Natural killer cell (primary cell): ENCODE measurements around the gene CDC123. TPM values are rescaled to one million over a fixed set of nuclear protein-coding genes. Genes with fewer than 3 reads are reported as not detected.
A peak's percentile ranks its signal among the peaks of the same experiment; 100 is the strongest.
"Not testable (repeated sequence)": the region's sequence is repeated elsewhere in the genome, so short reads cannot be mapped to it uniquely, and the experiment has no call there.

Source experiments
- ATAC-seq, 3 donors: fragments of 150-1000 bp in 2 of 3; fragments of 200-7000 bp in 1 of 3; cut with Tn5 transposase; 1 replicate in 1 of 3; 2 replicates in 2 of 3; pipeline ENCODE4 v1.10.0; 2021; ENCODE audit warnings: mild to moderate bottlenecking in 2 of 3, moderate library complexity in 2 of 3
- DNase-seq, 2 donors: peaks; one replicate each; pipeline versions ENCODE4 v3.0.0 to v3.0.0-alpha.2; 2013 to 2021; ENCODE audit warnings: mixed read lengths in 1 of 2
- H3K27ac ChIP-seq: one replicate; pipeline ENCODE4 v1.5.1; 2013; ENCODE audit warnings: mild to moderate bottlenecking, low read length
- H3K27me3 ChIP-seq: one replicate; pipeline ENCODE4 v1.6.1; 2013; ENCODE audit warnings: low read length; ENCODE audit not compliant: control insufficient read depth, insufficient read depth
- H3K36me3 ChIP-seq: one replicate; pipeline ENCODE4 v1.6.1; 2013; ENCODE audit warnings: low read length; ENCODE audit not compliant: control insufficient read depth, insufficient read depth
- H3K4me1 ChIP-seq: one replicate; pipeline ENCODE4 v1.6.1; 2013; ENCODE audit warnings: low read length; ENCODE audit not compliant: control insufficient read depth, insufficient read depth
- H3K4me3 ChIP-seq: one replicate; pipeline ENCODE4 v1.5.1; 2013; ENCODE audit warnings: low read length
- H3K9me3 ChIP-seq: one replicate; pipeline ENCODE4 v1.6.1; 2013; ENCODE audit warnings: low read length; ENCODE audit not compliant: control insufficient read depth, insufficient read depth
- H3K27ac Mint-ChIP-seq, 2 donors: one replicate each; pipeline ENCODE4 v1.8.0; 2022; ENCODE audit warnings: mild to moderate bottlenecking in 2 of 2, mixed read lengths in 2 of 2, moderate library complexity in 1 of 2
- H3K27me3 Mint-ChIP-seq, 2 donors: one replicate each; pipeline ENCODE4 v1.8.0; 2022; ENCODE audit warnings: low read depth in 2 of 2, mixed read lengths in 2 of 2
- H3K36me3 Mint-ChIP-seq: one replicate; pipeline ENCODE4 v1.8.0; 2022; ENCODE audit warnings: mixed read lengths
- H3K4me1 Mint-ChIP-seq, 2 donors: one replicate each; pipeline ENCODE4 v1.8.0; 2022; ENCODE audit warnings: mixed read lengths in 2 of 2
- H3K4me3 Mint-ChIP-seq: one replicate; pipeline ENCODE4 v1.8.0; 2022; ENCODE audit warnings: mild to moderate bottlenecking, moderate library complexity, mixed read lengths
- H3K9me3 Mint-ChIP-seq, 2 donors: one replicate each; pipeline ENCODE4 v1.8.0; 2022; ENCODE audit warnings: mixed read lengths in 2 of 2
- CTCF ChIP-seq: fragments of 200-600 bp; IDR thresholded peaks from one replicate; pipeline ENCODE4 v1.8.0; 2022; ENCODE audit warnings: antibody characterized with exemption
- WGBS: methylation state at CpG from one replicate; pipeline ENCODE4 v1.1.7; 2013; ENCODE audit warnings: missing lambda C conversion rate; ENCODE audit not compliant: insufficient coverage; 5-methylcytosine and 5-hydroxymethylcytosine counted together
- intact Hi-C: fragments of 100-400 bp; cut with micrococcal nuclease; formaldehyde crosslinking; loops from one replicate; pipeline ENCODE4 v1.14.2; 2022
- total RNA-seq, 4 donors: library from RNA; stranded (reverse); fragments of 120-200 nt in 1 of 4; gene quantifications; one replicate each; pipeline versions ENCODE4 v1.2.3 to v1.2.4, GENCODE V29; 2013 to 2022

CDC123 gene
- total RNA-seq, 3 donors from 2014 or later (not counting 1 experiment from before 2014, with no cell fraction given) = 45.8 to 53.3 (median 47.6) TPM

- no peaks in the 10 kb centered on the region for H3K4me1 ChIP-seq
- H3K27me3 ChIP-seq = no peaks in the 10 kb centered on the region
- H3K27ac ChIP-seq = no peak overlapping the region
- H3K27ac Mint-ChIP-seq = no peak overlapping the region
- H3K4me1 Mint-ChIP-seq = peaks cover 0 to 4% of the 10 kb centered on the region in 2 donors
- no peaks in the 10 kb centered on the region for H3K27me3 Mint-ChIP-seq
- H3K4me3 Mint-ChIP-seq = no peak overlapping the region
- no peaks in the 10 kb centered on the region for H3K9me3 Mint-ChIP-seq
- WGBS = 89% methylated on average over 12 of the region's 12 CpGs
- H3K9me3 ChIP-seq = no peaks in the 10 kb centered on the region
- TF ChIP-seq CTCF = no peak
- H3K36me3 Mint-ChIP-seq = peaks cover 25% of the 10 kb centered on the region
- DNase-seq = no peak
- intact Hi-C loops = no loop called here
- ATAC-seq = no peak
- H3K36me3 ChIP-seq = peaks cover 54% of the 10 kb centered on the region
- H3K4me3 ChIP-seq = no peak overlapping the region
Observed at GRCh38 chr10:12164085-12164484, 31.9 kb upstream of the CDC123 start.

GRCh38 chr10:12165036-12165435 lies 31.0 kb upstream of the CDC123 start:
- Mint-ChIP-seq H3K9me3 (no peaks in the 10 kb centered on the region), H3K4me1 (peaks cover 0 to 4% of the 10 kb centered on the region in 2 donors), H3K27me3 (no peaks in the 10 kb centered on the region), H3K36me3 (peaks cover 35% of the 10 kb centered on the region), H3K27ac (peak overlapping the region; percentile 3 to 44), H3K4me3 (no peak overlapping the region)
- H3K4me1 ChIP-seq = no peaks in the 10 kb centered on the region
- WGBS = 90% methylated on average over 2 of the region's 3 CpGs
- peaks cover 60% of the 10 kb centered on the region for H3K36me3 ChIP-seq
- no peak for TF ChIP-seq CTCF
- DNase-seq (no peak), ATAC-seq (no peak)
- H3K27ac ChIP-seq = no peak overlapping the region
- intact Hi-C loops = no loop called here
- no peak overlapping the region for H3K4me3 ChIP-seq
- H3K27me3 ChIP-seq = no peaks in the 10 kb centered on the region
- H3K9me3 ChIP-seq = no peaks in the 10 kb centered on the region

GRCh38 chr10:12165999-12166775 lies 29.8 kb upstream of the CDC123 start:
- DNase-seq (no peak), ATAC-seq (no peak)
- Histone ChIP-seq H3K4me3 (no peak overlapping the region), H3K36me3 (peaks cover 66% of the 10 kb centered on the region), H3K4me1 (no peaks in the 10 kb centered on the region), H3K27me3 (no peaks in the 10 kb centered on the region), H3K27ac (no peak overlapping the region), H3K9me3 (no peaks in the 10 kb centered on the region)
- WGBS = 98% methylated on average over 6 of the region's 6 CpGs
- H3K4me3 Mint-ChIP-seq = no peak overlapping the region
- no peaks in the 10 kb centered on the region for H3K27me3 Mint-ChIP-seq
- H3K27ac Mint-ChIP-seq = peak overlapping the region; percentile 44 to 54
- H3K4me1 Mint-ChIP-seq = peaks cover 0 to 4% of the 10 kb centered on the region in 2 donors
- intact Hi-C loops = no loop called here
- H3K9me3 Mint-ChIP-seq = no peaks in the 10 kb centered on the region
- no peak for TF ChIP-seq CTCF
- peaks cover 42% of the 10 kb centered on the region for H3K36me3 Mint-ChIP-seq

GRCh38 chr10:12171512-12171911 lies 24.5 kb upstream of the CDC123 start:
- H3K4me1 Mint-ChIP-seq, H3K4me3 ChIP-seq, H3K9me3 Mint-ChIP-seq, ATAC-seq, intact Hi-C loops, H3K27ac Mint-ChIP-seq, H3K4me1 ChIP-seq, H3K27me3 Mint-ChIP-seq, DNase-seq, H3K4me3 Mint-ChIP-seq, H3K27me3 ChIP-seq, H3K27ac ChIP-seq, H3K9me3 ChIP-seq: not testable (repeated sequence)
- H3K36me3 Mint-ChIP-seq = peaks cover 31% of the 10 kb centered on the region
- peaks cover 60% of the 10 kb centered on the region for H3K36me3 ChIP-seq
- WGBS = 94% methylated on average over 6 of the region's 6 CpGs
